HepG2 (cell line): ENCODE measurements around the gene CSN3. TPM values are rescaled to one million over a fixed set of nuclear protein-coding genes. Genes with fewer than 3 reads are reported as not detected.

Experiments
- ATAC-seq: fragments of 200-7000 bp; cut with Tn5 transposase; 3 replicates; pipeline ENCODE4 v1.9.1; 2020; ENCODE audit warnings: mild to moderate bottlenecking, moderate library complexity
- BruUV-seq: library from RNA; stranded (reverse); fragments of 400-500 nt; replicated peaks from 2 replicates; lab custom pipeline; 2021; lab: Mats Ljungman, UMichigan
- CTCF ChIA-PET: fragments of 300-600 bp; formaldehyde crosslinking; extraction: SDS; loops from one replicate; lab custom pipeline; 2021; ENCODE audit warnings: low total read pairs, inconsistent platforms, low intra/inter-chr PET ratio; lab: Yijun Ruan, JAX
- POLR2A ChIA-PET: fragments of 350-600 bp; sonication (Branson Sonifier 250); formaldehyde crosslinking; loops from one replicate; lab custom pipeline; 2020; ENCODE audit warnings: antibody characterized with exemption, inconsistent platforms; lab: Yijun Ruan, JAX
- DNase-seq: peaks from one replicate; pipeline ENCODE4 v3.0.0-alpha.2; 2015; ENCODE audit warnings: low spot score
- FAIRE-seq: peaks from 3 replicates; lab custom pipeline; 2011; peaks lifted over from hg19 to GRCh38; lab: Jason Lieb, UNC
- H2AFZ ChIP-seq: one replicate; pipeline ENCODE4 v1.6.1; 2011; ENCODE audit warnings: low read length, inconsistent platforms
- H3K27ac ChIP-seq: fragments of 300-600 bp; 3 replicates; pipeline ENCODE4 v1.8.0; 2011; ENCODE audit warnings: mixed run types, mild to moderate bottlenecking, mixed read lengths, low read length, inconsistent platforms; ENCODE audit not compliant: insufficient read depth; ENCODE audit errors: extremely low read length
- H3K27me3 ChIP-seq, 2 experiments: fragments of 200-600 bp in 1 of 2; 2 replicates in 1 of 2; 3 replicates in 1 of 2; pipeline versions ENCODE4 v1.6.0 to v1.8.0; 2011; ENCODE audit warnings: low read length in 2 of 2, mild to moderate bottlenecking in 2 of 2, moderate library complexity in 2 of 2, inconsistent platforms in 1 of 2; ENCODE audit not compliant: insufficient read depth in 2 of 2, control insufficient read depth in 1 of 2
- H3K36me3 ChIP-seq, 2 experiments: fragments of 200-600 bp in 1 of 2; replicated peaks in 1 of 2; 2 replicates in 1 of 2; 3 replicates in 1 of 2; pipeline versions ENCODE4 v1.5.1 to v1.8.0; 2011; ENCODE audit warnings: low read length in 2 of 2, inconsistent platforms in 1 of 2; ENCODE audit not compliant: insufficient read depth in 2 of 2, control insufficient read depth in 1 of 2
- H3K4me1 ChIP-seq: 2 replicates; pipeline ENCODE4 v1.5.1; 2012; ENCODE audit warnings: low read length, inconsistent platforms; ENCODE audit not compliant: insufficient read depth
- H3K4me2 ChIP-seq: 2 replicates; pipeline ENCODE4 v1.6.0; 2011; ENCODE audit warnings: low read depth, low read length, inconsistent platforms
- H3K4me3 ChIP-seq, 3 experiments: fragments of 200-600 bp in 1 of 3; sonication (generic), shearing (Covaris generic) in 1 of 3; replicated peaks in 1 of 3; 2 replicates each; pipeline ENCODE4 v1.5.1; 2011 to 2016; ENCODE audit warnings: low read length in 3 of 3, inconsistent platforms in 2 of 3, low read depth in 2 of 3, mild to moderate bottlenecking in 2 of 3, control low read depth in 1 of 3, mixed read lengths in 1 of 3; ENCODE audit not compliant: insufficient read depth in 1 of 3
- H3K79me2 ChIP-seq: one replicate; pipeline ENCODE4 v1.6.1; 2011; ENCODE audit warnings: low read length, inconsistent platforms; ENCODE audit not compliant: insufficient read depth
- H3K9ac ChIP-seq: 2 replicates; pipeline ENCODE4 v1.6.0; 2011; ENCODE audit warnings: mild to moderate bottlenecking, low read depth, low read length, inconsistent platforms; ENCODE audit not compliant: insufficient read depth
- H3K9me3 ChIP-seq: 2 replicates; pipeline ENCODE4 v1.5.1; 2012; ENCODE audit warnings: mild to moderate bottlenecking, low read length
- H4K20me1 ChIP-seq: 2 replicates; pipeline ENCODE4 v1.6.0; 2011; ENCODE audit warnings: inconsistent platforms, mild to moderate bottlenecking, low read length, moderate library complexity; ENCODE audit not compliant: insufficient read depth
- ERF ChIP-seq: IDR thresholded peaks from 2 replicates; pipeline ENCODE4 v1.6.1; 2018; ENCODE audit warnings: missing biosample characterization, missing genetic modification reagents
- FOXA3 ChIP-seq: IDR thresholded peaks from 2 replicates; pipeline ENCODE4 v1.6.1; 2016; ENCODE audit warnings: missing genetic modification reagents, missing compliant biosample characterization
- FOXP1 ChIP-seq, 2 experiments: fragments of 450-650 bp in 1 of 2; IDR thresholded peaks; 2 replicates each; pipeline ENCODE4 v1.6.1; 2017 to 2018; ENCODE audit warnings: antibody characterized with exemption in 1 of 2
- MAFK ChIP-seq, 2 experiments: IDR thresholded peaks in 1 of 2; conservative IDR thresholded peaks in 1 of 2; 2 replicates each; pipeline ENCODE4 v1.6.1; 2011; ENCODE audit warnings: improper control_type of control experiment in 2 of 2, low read length in 2 of 2
- NFIC ChIP-seq: IDR thresholded peaks from 2 replicates; pipeline ENCODE4 v1.6.1; 2012; ENCODE audit warnings: mild to moderate bottlenecking, low read length, inconsistent platforms
- PHF21A ChIP-seq: sonication (generic); formaldehyde crosslinking; IDR thresholded peaks from 2 replicates; pipeline ENCODE4 v1.5.0; 2020; ENCODE audit warnings: mild to moderate bottlenecking, missing genetic modification reagents
- SAFB2 ChIP-seq: sonication (generic); formaldehyde crosslinking; IDR thresholded peaks from 2 replicates; pipeline ENCODE4 v1.5.1; 2020; ENCODE audit warnings: missing genetic modification reagents, low read depth, mild to moderate bottlenecking, borderline replicate concordance
- SIN3B ChIP-seq: fragments of 150-350 bp; IDR thresholded peaks from 2 replicates; pipeline ENCODE4 v1.6.1; 2014; ENCODE audit warnings: low read length
- SOX13 ChIP-seq, 3 experiments: fragments of 450-650 bp in 1 of 3; sonication (generic) in 1 of 3; formaldehyde crosslinking in 1 of 3; IDR thresholded peaks in 2 of 3; conservative IDR thresholded peaks in 1 of 3; 2 replicates each; pipeline versions ENCODE4 v1.5.0 to v1.6.1; 2016 to 2020; ENCODE audit warnings: antibody characterized with exemption in 1 of 3, mild to moderate bottlenecking in 1 of 3, missing compliant biosample characterization in 1 of 3, missing genetic modification reagents in 1 of 3, moderate library complexity in 1 of 3
- ZNF256 ChIP-seq: sonication (generic); formaldehyde crosslinking; conservative IDR thresholded peaks from 2 replicates; pipeline ENCODE4 v1.4.0; 2020; ENCODE audit warnings: missing genetic modification reagents
- ZNF441 ChIP-seq: sonication (generic); formaldehyde crosslinking; IDR thresholded peaks from 2 replicates; pipeline ENCODE4 v1.7.0; 2021; ENCODE audit warnings: missing genetic modification reagents, borderline replicate concordance
- ZNF629 ChIP-seq: sonication (generic); formaldehyde crosslinking; conservative IDR thresholded peaks from 2 replicates; pipeline ENCODE4 v1.5.0; 2020; ENCODE audit warnings: missing genetic modification reagents
- ZNF674 ChIP-seq: sonication (generic); formaldehyde crosslinking; IDR thresholded peaks from 2 replicates; pipeline ENCODE4 v1.5.0; 2020; ENCODE audit warnings: low read depth, mild to moderate bottlenecking, missing genetic modification reagents
- WGBS: methylation state at CpG from one replicate; pipeline ENCODE4 v1.1.6; 2017; ENCODE audit warnings: low lambda C conversion rate; 5-methylcytosine and 5-hydroxymethylcytosine counted together
- in situ Hi-C: cut with HindIII; loops from 2 replicates; pipeline ENCODE4 v1.10.0; 2017; ENCODE audit warnings: low pct_unique_long_range_greater_than_20kb; ENCODE audit not compliant: extremely low pct_ligation_motif_present
- intact Hi-C: fragments of 100-400 bp; cut with micrococcal nuclease; formaldehyde crosslinking; loops from one replicate; pipeline ENCODE4 v1.10.0; 2022; ENCODE audit not compliant: unreplicated experiment
- polyA plus RNA-seq, 8 experiments: library from polyadenylated mRNA; depleted of rRNA in 3 of 8; stranded (reverse) in 7 of 8; unstranded in 1 of 8; fragments of >200 nt; fragmentation: Illumina TruSeq in 4 of 8; extraction: Trizol in 4 of 8; gene quantifications; 2 replicates each; pipeline versions ENCODE4 v1.2.1 to v1.2.3, GENCODE V29; 2011 to 2016; ENCODE audit warnings: low read depth in 4 of 8, missing spikeins in 1 of 8, mixed read lengths in 1 of 8; ENCODE audit not compliant: insufficient read depth in 1 of 8
- total RNA-seq, 5 experiments: library from RNA; depleted of rRNA; stranded (reverse); fragments of >200 nt; fragmentation: Illumina TruSeq; extraction: Trizol; gene quantifications; 2 replicates each; pipeline ENCODE4 v1.2.3, GENCODE V29; 2016; ENCODE audit warnings: low read depth in 1 of 5
- TF ChIP-seq, protein P1 (sequence below): sonication (generic); formaldehyde crosslinking; IDR thresholded peaks from 2 replicates; pipeline ENCODE4 v1.5.0; 2020; ENCODE audit warnings: missing genetic modification reagents
- TF ChIP-seq, protein P2 (sequence below): sonication (generic); formaldehyde crosslinking; IDR thresholded peaks from 2 replicates; pipeline ENCODE4 v1.4.0; 2020; ENCODE audit warnings: missing genetic modification reagents
- TF ChIP-seq, protein P3 (sequence below): sonication (generic); formaldehyde crosslinking; IDR thresholded peaks from 2 replicates; pipeline ENCODE4 v1.5.1; 2020; ENCODE audit warnings: mild to moderate bottlenecking, moderate library complexity, missing genetic modification reagents
- TF ChIP-seq, protein P4 (sequence below): sonication (generic); formaldehyde crosslinking; IDR thresholded peaks from 2 replicates; pipeline ENCODE4 v1.5.1; 2020; ENCODE audit warnings: mild to moderate bottlenecking, missing genetic modification reagents, moderate library complexity

The CSN3 gene
- total and polyA plus RNA-seq, 2 of the 13 experiments (the other 11 are each of a cell fraction or from before 2014, with no cell fraction given): not detected

DNA sequence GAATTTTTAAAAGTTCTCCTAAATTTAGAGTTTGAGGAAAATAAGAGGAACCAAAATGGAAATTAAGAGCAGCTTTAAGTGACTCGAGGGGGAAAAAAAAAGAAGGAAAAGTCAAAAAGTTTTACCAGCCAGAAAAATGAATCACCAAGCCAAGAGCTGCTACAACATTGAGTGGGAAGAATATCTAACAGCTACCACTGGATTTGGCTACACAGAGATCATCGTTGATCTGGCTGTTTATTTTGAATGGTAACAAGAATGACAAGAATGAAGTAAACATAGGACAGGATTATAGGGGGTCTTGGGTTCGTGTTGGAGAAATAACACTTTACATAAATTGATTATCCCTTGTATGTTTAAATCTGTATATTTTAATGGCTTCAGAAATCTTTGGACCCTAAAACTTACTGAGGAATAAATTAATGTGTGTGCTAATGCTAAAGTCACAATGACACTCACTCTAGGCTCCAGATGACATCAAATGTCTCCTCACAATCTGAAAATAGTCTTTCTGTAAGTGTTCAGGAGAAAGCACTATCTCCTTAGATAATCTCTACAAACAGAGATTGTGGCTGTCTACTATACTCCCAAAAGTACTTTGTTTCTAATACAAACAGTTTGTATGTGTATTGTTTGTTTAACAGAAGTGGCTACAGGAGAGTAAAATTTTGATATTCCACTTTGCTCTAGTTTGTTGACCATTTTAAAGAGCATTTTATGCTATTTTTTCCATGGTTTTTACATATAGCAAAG lies 3.1 kb upstream of the CSN3 start (continued):
- TF ChIP-seq ERF (CRISPR knock-in tag): no peak

DNA sequence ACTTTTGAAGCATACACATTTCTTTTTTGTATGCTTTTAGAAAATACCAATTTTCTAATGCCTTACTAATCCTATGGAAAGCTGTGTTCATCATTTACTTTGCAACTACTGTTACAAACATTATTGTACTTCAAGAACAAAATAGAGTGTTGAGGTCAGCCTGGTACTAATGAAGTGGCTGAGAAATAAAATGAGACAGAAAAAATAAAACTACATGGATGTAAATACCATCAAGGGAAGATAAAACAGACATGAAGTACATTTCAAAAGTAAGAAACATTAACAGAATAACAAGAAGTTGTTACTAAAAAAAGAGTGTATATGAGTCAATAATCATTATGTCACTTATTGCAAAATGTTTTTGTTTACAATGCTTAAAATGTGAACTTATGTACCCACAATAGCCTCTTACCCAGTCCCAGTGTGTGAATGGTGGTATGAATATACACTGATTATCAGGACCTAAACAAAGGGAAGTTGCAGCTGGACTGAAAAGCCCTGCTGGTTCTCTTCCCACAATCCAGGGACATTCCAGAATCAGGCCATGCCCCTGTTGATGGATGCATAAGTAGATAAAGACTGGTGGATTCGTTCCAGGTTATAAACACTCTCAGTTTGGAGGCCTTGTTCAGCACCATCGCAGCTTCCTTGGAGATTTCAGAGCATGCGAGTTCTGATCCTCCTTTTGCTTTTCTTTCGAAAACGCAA lies 2.4 kb upstream of the CSN3 start:
- Histone ChIP-seq H3K9ac (no peak overlapping the region), H3K36me3 (no peaks in the 10 kb centered on the region), H3K79me2 (no peaks in the 10 kb centered on the region), H3K9me3 (no peaks in the 10 kb centered on the region), H2AFZ (no peak overlapping the region), H3K4me3 (no peak overlapping the region), H4K20me1 (no peaks in the 10 kb centered on the region), H3K4me1 (peaks cover 32% of the 10 kb centered on the region), H3K27ac (no peak overlapping the region), H3K4me2 (0 out of 2 replicates have a peak overlapping the region, but pooled peaks have one; percentile 3), H3K27me3 (no peaks in the 10 kb centered on the region)
- ChIA-PET CTCF (no interaction called here), POLR2A (no interaction called here)
- no TSS peak for BruUV-seq
- in situ Hi-C loops: no loop called here
- peak; percentile 50; the same call in 2 of the 3 replicates for ATAC-seq
- 90% methylated on average over 5 of the region's 5 CpGs for WGBS
- intact Hi-C loops: loop anchor here (2.0 kb wide), 1 partner anchor 57 kb away; no protein-coding TSS in a partner anchor
- FAIRE-seq: no peak
- peak; percentile 10 for DNase-seq
- TF ChIP-seq SIN3B: no peak
- peak; percentile 16; the same call in 1 of the 2 replicates for TF ChIP-seq FOXA3 (CRISPR knock-in tag)
- no peak for TF ChIP-seq ZNF674 (CRISPR knock-in tag)
- TF ChIP-seq, protein P1, sequence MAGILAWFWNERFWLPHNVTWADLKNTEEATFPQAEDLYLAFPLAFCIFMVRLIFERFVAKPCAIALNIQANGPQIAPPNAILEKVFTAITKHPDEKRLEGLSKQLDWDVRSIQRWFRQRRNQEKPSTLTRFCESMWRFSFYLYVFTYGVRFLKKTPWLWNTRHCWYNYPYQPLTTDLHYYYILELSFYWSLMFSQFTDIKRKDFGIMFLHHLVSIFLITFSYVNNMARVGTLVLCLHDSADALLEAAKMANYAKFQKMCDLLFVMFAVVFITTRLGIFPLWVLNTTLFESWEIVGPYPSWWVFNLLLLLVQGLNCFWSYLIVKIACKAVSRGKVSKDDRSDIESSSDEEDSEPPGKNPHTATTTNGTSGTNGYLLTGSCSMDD (CRISPR knock-in tag): no peak
- no peak for TF ChIP-seq MAFK (conservative IDR thresholded peaks at IDR 0.05 in 1 of 2, IDR thresholded peaks at IDR 0.05 in 1 of 2; ENCODE audit: low read length in 2 of 2)
- no peak for TF ChIP-seq PHF21A (CRISPR knock-in tag)
- TF ChIP-seq ZNF441: no peak
- TF ChIP-seq SAFB2 (CRISPR knock-in tag): no peak
- TF ChIP-seq, protein P2, sequence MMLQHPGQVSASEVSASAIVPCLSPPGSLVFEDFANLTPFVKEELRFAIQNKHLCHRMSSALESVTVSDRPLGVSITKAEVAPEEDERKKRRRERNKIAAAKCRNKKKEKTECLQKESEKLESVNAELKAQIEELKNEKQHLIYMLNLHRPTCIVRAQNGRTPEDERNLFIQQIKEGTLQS (CRISPR knock-in tag): no peak
- TF ChIP-seq FOXP1 (IDR thresholded peaks at IDR 0.05): no peak
- TF ChIP-seq FOXP1 (CRISPR knock-in tag; IDR thresholded peaks at IDR 0.05): peak; percentile 68; the same call in 1 of the 2 replicates
- TF ChIP-seq NFIC: 0 out of 2 replicates have a peak, but pooled peaks have one; percentile 8
- no peak for TF ChIP-seq ZNF256 (CRISPR knock-in tag)
- TF ChIP-seq, protein P3, sequence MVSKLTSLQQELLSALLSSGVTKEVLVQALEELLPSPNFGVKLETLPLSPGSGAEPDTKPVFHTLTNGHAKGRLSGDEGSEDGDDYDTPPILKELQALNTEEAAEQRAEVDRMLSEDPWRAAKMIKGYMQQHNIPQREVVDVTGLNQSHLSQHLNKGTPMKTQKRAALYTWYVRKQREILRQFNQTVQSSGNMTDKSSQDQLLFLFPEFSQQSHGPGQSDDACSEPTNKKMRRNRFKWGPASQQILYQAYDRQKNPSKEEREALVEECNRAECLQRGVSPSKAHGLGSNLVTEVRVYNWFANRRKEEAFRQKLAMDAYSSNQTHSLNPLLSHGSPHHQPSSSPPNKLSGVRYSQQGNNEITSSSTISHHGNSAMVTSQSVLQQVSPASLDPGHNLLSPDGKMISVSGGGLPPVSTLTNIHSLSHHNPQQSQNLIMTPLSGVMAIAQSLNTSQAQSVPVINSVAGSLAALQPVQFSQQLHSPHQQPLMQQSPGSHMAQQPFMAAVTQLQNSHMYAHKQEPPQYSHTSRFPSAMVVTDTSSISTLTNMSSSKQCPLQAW: no peak
- TF ChIP-seq SOX13 (IDR thresholded peaks at IDR 0.05): no peak
- peak in 1 of 2 experiments; percentile 12; a peak in 1 of 4 replicates for TF ChIP-seq SOX13 (CRISPR knock-in tag; conservative IDR thresholded peaks at IDR 0.05 in 1 of 2, IDR thresholded peaks at IDR 0.05 in 1 of 2)
- TF ChIP-seq, protein P4, sequence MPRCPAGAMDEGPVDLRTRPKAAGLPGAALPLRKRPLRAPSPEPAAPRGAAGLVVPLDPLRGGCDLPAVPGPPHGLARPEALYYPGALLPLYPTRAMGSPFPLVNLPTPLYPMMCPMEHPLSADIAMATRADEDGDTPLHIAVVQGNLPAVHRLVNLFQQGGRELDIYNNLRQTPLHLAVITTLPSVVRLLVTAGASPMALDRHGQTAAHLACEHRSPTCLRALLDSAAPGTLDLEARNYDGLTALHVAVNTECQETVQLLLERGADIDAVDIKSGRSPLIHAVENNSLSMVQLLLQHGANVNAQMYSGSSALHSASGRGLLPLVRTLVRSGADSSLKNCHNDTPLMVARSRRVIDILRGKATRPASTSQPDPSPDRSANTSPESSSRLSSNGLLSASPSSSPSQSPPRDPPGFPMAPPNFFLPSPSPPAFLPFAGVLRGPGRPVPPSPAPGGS: no peak
- TF ChIP-seq ZNF629 (CRISPR knock-in tag): no peak
